GM19467 (cell line): ENCODE data around the gene GABRB3.

ENCODE experiments used
- ATAC-seq: cut with Tn5 transposase; IDR thresholded peaks from one replicate; pipeline ENCODE4 v1.9.1; 2021; ENCODE audit warnings: mild to moderate bottlenecking, moderate library complexity; ENCODE audit not compliant: unreplicated experiment

GABRB3 gene

GRCh38 chr15:26562336-26562735 is 210.5 kb downstream of the GABRB3 start:
- no peak for ATAC-seq

- no peak for ATAC-seq
These were observed 211.0 kb downstream of the GABRB3 start for GRCh38 chr15:26561896-26562295.

GRCh38 chr15:26561130-26561529 is 211.7 kb downstream of the GABRB3 start:
- ATAC-seq, result no peak

- ATAC-seq, result no peak
These were observed 217.0 kb downstream of the GABRB3 start for GRCh38 chr15:26555898-26556297.

- ATAC-seq, result no peak
These were observed 221.4 kb downstream of the GABRB3 start for GRCh38 chr15:26551473-26551872.

GRCh38 chr15:26550880-26551279 is 222.0 kb downstream of the GABRB3 start:
- no peak for ATAC-seq

- ATAC-seq, result no peak
These were observed 235.2 kb downstream of the GABRB3 start for GRCh38 chr15:26537663-26538062.

GRCh38 chr15:26531489-26531888 is 241.4 kb downstream of the GABRB3 start:
- ATAC-seq, result no peak

- no peak for ATAC-seq
These were observed 247.8 kb downstream of the GABRB3 start for GRCh38 chr15:26525096-26525495.

GRCh38 chr15:26521691-26522198 is 251.1 kb downstream of the GABRB3 start:
- no peak for ATAC-seq

GRCh38 chr15:26521130-26521529 is 251.7 kb downstream of the GABRB3 start:
- no peak for ATAC-seq

- no peak for ATAC-seq
These were observed 254.0 kb downstream of the GABRB3 start for GRCh38 chr15:26518885-26519284.

- no peak for ATAC-seq
These were observed 256.5 kb downstream of the GABRB3 start for GRCh38 chr15:26516102-26516980.

GRCh38 chr15:26504009-26504408 is 268.9 kb downstream of the GABRB3 start:
- ATAC-seq, result no peak
